NT2/D1 (cell line): Measurements from ENCODE around the gene GJB6.

Experiments used
- DNase-seq: peaks from one replicate; pipeline ENCODE4 v3.0.0-alpha.2; 2011; ENCODE audit warnings: low read depth, low spot score
- H3K27me3 ChIP-seq: 2 replicates; pipeline ENCODE4 v1.6.0; 2011; ENCODE audit warnings: mild to moderate bottlenecking; ENCODE audit not compliant: insufficient read length, insufficient read depth
- H3K36me3 ChIP-seq: 2 replicates; pipeline ENCODE4 v1.6.1; 2011; ENCODE audit warnings: mild to moderate bottlenecking, low read length, mixed read lengths; ENCODE audit not compliant: insufficient read depth, insufficient read length
- H3K4me1 ChIP-seq: 2 replicates; pipeline ENCODE4 v1.5.1; 2011; ENCODE audit not compliant: insufficient read depth, insufficient read length
- H3K4me3 ChIP-seq: 2 replicates; pipeline ENCODE4 v1.5.1; 2011; ENCODE audit warnings: low read depth; ENCODE audit not compliant: insufficient read length
- H3K9ac ChIP-seq: 2 replicates; pipeline ENCODE4 v1.6.0; 2011; ENCODE audit warnings: low read depth; ENCODE audit not compliant: insufficient read length
- H3K9me3 ChIP-seq: 2 replicates; pipeline ENCODE4 v1.5.1; 2011; ENCODE audit warnings: mild to moderate bottlenecking, low read length; ENCODE audit not compliant: insufficient read depth
- SUZ12 ChIP-seq: IDR thresholded peaks from 2 replicates; pipeline ENCODE4 v1.6.1; 2011; ENCODE audit not compliant: insufficient read length, insufficient read depth; ENCODE audit errors: extremely low read depth
- YY1 ChIP-seq: IDR thresholded peaks from 2 replicates; pipeline ENCODE4 v1.6.1; 2011; ENCODE audit not compliant: insufficient read length, insufficient read depth
- ZNF274 ChIP-seq: IDR thresholded peaks from 2 replicates; pipeline ENCODE4 v1.6.1; 2011; ENCODE audit warnings: mild to moderate bottlenecking, low read depth, low read length

Gene GJB6

DNA sequence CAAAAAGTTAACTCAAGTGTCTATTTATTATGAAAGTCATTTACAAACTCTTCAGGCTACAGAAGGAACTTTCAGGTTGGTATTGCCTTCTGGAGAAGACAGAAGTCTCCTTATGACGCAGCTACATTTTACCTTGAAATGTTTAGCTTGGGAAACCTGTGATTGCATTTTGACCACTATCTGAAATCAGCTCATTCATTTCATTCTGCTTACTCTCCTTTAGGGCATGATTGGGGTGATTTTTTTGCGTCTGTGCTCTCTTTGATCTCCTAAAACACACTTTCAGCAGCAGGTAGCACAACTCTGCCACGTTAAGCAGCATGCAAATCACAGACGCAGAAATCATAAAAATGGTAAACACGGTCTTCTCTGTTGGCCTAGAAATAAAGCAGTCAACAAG is 9.6 kb downstream of the GJB6 start:
- no peaks in the 10 kb centered on the region for H3K4me1 ChIP-seq
- H3K9me3 ChIP-seq = no peaks in the 10 kb centered on the region
- H3K4me3 ChIP-seq = no peak overlapping the region
- no peaks in the 10 kb centered on the region for H3K36me3 ChIP-seq
- H3K9ac ChIP-seq = no peak overlapping the region
- no peak for DNase-seq
- H3K27me3 ChIP-seq = no peaks in the 10 kb centered on the region
- TF ChIP-seq ZNF274 (no peak), YY1 (no peak), SUZ12 (no peak)

GRCh38 chr13:20221772-20222171 is 10.3 kb downstream of the GJB6 start:
- Histone ChIP-seq H3K9me3 (no peaks in the 10 kb centered on the region), H3K27me3 (no peaks in the 10 kb centered on the region), H3K9ac (no peak overlapping the region), H3K36me3 (no peaks in the 10 kb centered on the region), H3K4me3 (no peak overlapping the region), H3K4me1 (no peaks in the 10 kb centered on the region)
- DNase-seq = no peak
- no peak for TF ChIP-seq SUZ12
- no peak for TF ChIP-seq ZNF274
- no peak for TF ChIP-seq YY1

GRCh38 chr13:20219577-20219976 is 12.5 kb downstream of the GJB6 start:
- H3K9ac ChIP-seq = no peak overlapping the region
- no peak for TF ChIP-seq YY1
- TF ChIP-seq ZNF274 = no peak
- TF ChIP-seq SUZ12 = no peak
- DNase-seq = no peak
- no peak overlapping the region for H3K4me3 ChIP-seq
- H3K36me3 ChIP-seq = no peaks in the 10 kb centered on the region
- H3K9me3 ChIP-seq = no peaks in the 10 kb centered on the region
- H3K4me1 ChIP-seq = no peaks in the 10 kb centered on the region
- H3K27me3 ChIP-seq = no peaks in the 10 kb centered on the region

DNA sequence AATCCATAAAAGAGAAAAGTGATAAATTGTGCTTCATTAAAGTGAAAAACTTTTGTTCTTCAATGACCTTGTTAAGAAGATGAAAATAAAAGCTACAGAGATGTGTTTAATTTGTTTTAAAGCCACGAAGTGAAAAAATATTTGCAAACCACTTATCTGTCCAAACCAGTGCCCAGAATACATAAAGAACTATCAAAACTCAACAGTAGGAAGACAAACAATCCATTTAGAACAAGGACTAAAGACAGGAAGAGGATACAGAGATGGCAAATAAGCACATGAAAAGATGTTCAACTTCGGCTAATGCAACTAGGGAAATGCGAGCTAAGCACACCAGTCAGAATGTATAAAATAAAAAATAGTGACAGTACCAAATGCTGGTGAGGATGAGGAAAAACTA is 15.0 kb downstream of the GJB6 start:
- H3K9me3 ChIP-seq = no peaks in the 10 kb centered on the region
- TF ChIP-seq YY1 (no peak), SUZ12 (no peak), ZNF274 (no peak)
- H3K9ac ChIP-seq = no peak overlapping the region
- H3K36me3 ChIP-seq = no peaks in the 10 kb centered on the region
- no peak overlapping the region for H3K4me3 ChIP-seq
- no peaks in the 10 kb centered on the region for H3K4me1 ChIP-seq
- no peaks in the 10 kb centered on the region for H3K27me3 ChIP-seq
- DNase-seq = no peak

GRCh38 chr13:20209948-20210347 is 22.2 kb downstream of the GJB6 start:
- Histone ChIP-seq H3K36me3 (no peaks in the 10 kb centered on the region), H3K9ac (no peak overlapping the region), H3K27me3 (no peaks in the 10 kb centered on the region), H3K9me3 (no peaks in the 10 kb centered on the region), H3K4me3 (no peak overlapping the region), H3K4me1 (peaks cover 2% of the 10 kb centered on the region)
- DNase-seq = no peak
- TF ChIP-seq SUZ12 (no peak), ZNF274 (no peak), YY1 (no peak)

DNA sequence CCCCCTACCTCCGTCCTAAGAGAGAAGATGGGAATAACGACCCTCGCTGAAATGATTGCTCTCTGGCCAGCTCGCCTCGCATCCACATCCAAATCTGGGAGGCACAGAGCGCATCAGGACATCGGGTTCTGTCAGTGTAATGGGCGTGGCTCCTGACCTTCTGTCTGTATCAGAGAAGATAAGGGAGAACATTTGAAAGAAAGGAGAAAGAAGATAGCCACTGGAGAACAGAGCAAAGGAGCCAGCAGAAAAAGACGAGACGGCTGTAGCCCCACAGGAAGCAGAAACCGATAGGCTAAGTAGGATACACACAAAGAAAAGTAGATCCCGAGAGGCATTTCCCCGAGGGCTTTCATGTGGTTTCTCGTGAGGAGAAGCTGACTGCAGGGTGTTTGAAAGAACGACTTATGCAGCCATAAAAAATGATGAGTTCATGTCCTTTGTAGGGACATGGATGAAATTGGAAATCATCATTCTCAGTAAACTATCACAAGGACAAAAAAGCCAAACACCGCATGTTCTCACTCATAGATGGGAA is 25.4 kb downstream of the GJB6 start:
- Histone ChIP-seq H3K4me3 (no peak overlapping the region), H3K4me1 (peaks cover 2% of the 10 kb centered on the region), H3K27me3 (no peaks in the 10 kb centered on the region), H3K9me3 (no peaks in the 10 kb centered on the region), H3K36me3 (no peaks in the 10 kb centered on the region), H3K9ac (no peak overlapping the region)
- DNase-seq = no peak
- TF ChIP-seq SUZ12 = no peak
- no peak for TF ChIP-seq ZNF274
- no peak for TF ChIP-seq YY1

GRCh38 chr13:20206065-20206697 is 25.9 kb downstream of the GJB6 start:
- no peak for TF ChIP-seq YY1
- no peak for TF ChIP-seq SUZ12
- no peak for TF ChIP-seq ZNF274
- Histone ChIP-seq H3K36me3 (no peaks in the 10 kb centered on the region), H3K4me3 (no peak overlapping the region), H3K4me1 (peaks cover 2% of the 10 kb centered on the region), H3K9me3 (no peaks in the 10 kb centered on the region), H3K9ac (no peak overlapping the region), H3K27me3 (no peaks in the 10 kb centered on the region)
- no peak for DNase-seq

- Histone ChIP-seq H3K4me3 (no peak overlapping the region), H3K36me3 (no peaks in the 10 kb centered on the region), H3K9me3 (no peaks in the 10 kb centered on the region), H3K27me3 (peaks cover 22% of the 10 kb centered on the region), H3K9ac (no peak overlapping the region), H3K4me1 (no peaks in the 10 kb centered on the region)
- no peak for DNase-seq
- TF ChIP-seq ZNF274 = no peak
- no peak for TF ChIP-seq YY1
- TF ChIP-seq SUZ12 = no peak
These were observed 33.3 kb downstream of the GJB6 start for GRCh38 chr13:20198781-20199180.
